ENCODE data around the gene INO80D.

INO80D gene

GRCh38 chr2:205946226-205946625, 139.7 kb downstream of the INO80D start:
- WGBS, 2 experiments: 80 to 82% methylated on average over 7 of the region's 7 CpGs
- H3K36me3 ChIP-seq (ENCODE audit: control insufficient read depth, insufficient read depth, low read length): no peaks in the 10 kb centered on the region
- H3K27me3 ChIP-seq (ENCODE audit: control insufficient read depth, insufficient read depth, low read length, poor library complexity, severe bottlenecking): no peaks in the 10 kb centered on the region
- H3K9me3 ChIP-seq (ENCODE audit: control insufficient read depth, low read length): no peaks in the 10 kb centered on the region
- no peaks in the 10 kb centered on the region for H3K4me1 ChIP-seq (ENCODE audit: control insufficient read depth, insufficient read depth, low read length)
- H3K27ac ChIP-seq (ENCODE audit: insufficient read depth, low read depth, low read length, poor library complexity, severe bottlenecking): no peak overlapping the region
- H3K4me3 ChIP-seq (ENCODE audit: insufficient read depth, low read depth, low read length): no peak overlapping the region
